GM23338 (cell line): ENCODE results near the gene HNRNPK. TPM values are rescaled to one million over a fixed set of nuclear protein-coding genes. Genes with fewer than 3 reads are reported as not detected.

Experiments used
- CREB1 ChIP-seq: fragments of 250-450 bp; sonication (Bioruptor Pico); IDR thresholded peaks from 2 replicates; pipeline ENCODE4 v1.5.0; 2020; ENCODE audit warnings: low read depth, mild to moderate bottlenecking, moderate library complexity
- CTCF ChIP-seq, 2 experiments: fragments of 200-600 bp in 1 of 2; sonication (generic) in 1 of 2; conservative IDR thresholded peaks; 2 replicates each; pipeline versions ENCODE4 v1.5.1 to v1.6.1; 2016 to 2017; ENCODE audit warnings: antibody characterized with exemption in 2 of 2, low read depth in 2 of 2, mild to moderate bottlenecking in 2 of 2, moderate library complexity in 1 of 2
- EZH2 ChIP-seq: fragments of 200-600 bp; sonication (generic); IDR thresholded peaks from one replicate; pipeline ENCODE4 v1.8.0; 2017; ENCODE audit warnings: antibody characterized with exemption, mild to moderate bottlenecking, low read depth; ENCODE audit not compliant: unreplicated experiment
- EZH2phosphoT487 ChIP-seq: fragments of 200-600 bp; sonication (generic); IDR thresholded peaks from one replicate; pipeline ENCODE4 v1.8.1; 2018; ENCODE audit warnings: antibody characterized with exemption; ENCODE audit not compliant: unreplicated experiment
- JUNB ChIP-seq: IDR thresholded peaks from one replicate; pipeline ENCODE4 v1.6.1; 2016; ENCODE audit warnings: antibody characterized with exemption; ENCODE audit not compliant: unreplicated experiment
- NANOG ChIP-seq: IDR thresholded peaks from 2 replicates; pipeline ENCODE4 v1.6.1; 2016; ENCODE audit warnings: antibody characterized with exemption, borderline replicate concordance
- POLR2AphosphoS5 ChIP-seq: IDR thresholded peaks from 2 replicates; pipeline ENCODE4 v1.6.1; 2016; ENCODE audit warnings: antibody characterized with exemption, low read depth
- REST ChIP-seq: IDR thresholded peaks from one replicate; pipeline ENCODE4 v1.6.1; 2018; ENCODE audit warnings: antibody characterized with exemption; ENCODE audit not compliant: unreplicated experiment
- STAT1 ChIP-seq: IDR thresholded peaks from one replicate; pipeline ENCODE4 v1.6.1; 2016; ENCODE audit warnings: antibody characterized with exemption; ENCODE audit not compliant: unreplicated experiment
- ZNF331 ChIP-seq: fragments of 250-450 bp; sonication (Bioruptor Pico); IDR thresholded peaks from 2 replicates; pipeline ENCODE4 v1.5.0; 2020; ENCODE audit warnings: low read depth, mild to moderate bottlenecking, moderate library complexity
- ZNF462 ChIP-seq: fragments of 250-450 bp; sonication (Bioruptor Pico); IDR thresholded peaks from 2 replicates; pipeline ENCODE4 v1.5.0; 2020; ENCODE audit warnings: mild to moderate bottlenecking, moderate library complexity
- polyA plus RNA-seq: library from polyadenylated mRNA; unstranded; fragments of >200 nt; fragmentation: Nextera tagmentation; extraction: Ambion mirVana; gene quantifications from 2 replicates; pipeline ENCODE4 v1.2.1, GENCODE V29; 2016
- total RNA-seq: library from RNA; depleted of rRNA; stranded (reverse); fragments of >200 nt; shearing (Covaris generic); gene quantifications from 2 replicates; pipeline ENCODE4 v1.2.3, GENCODE V29; 2014

HNRNPK gene
- total and polyA plus RNA-seq, 2 experiments from 2014 or later, result 417 to 1,083 TPM

- no peak for TF ChIP-seq ZNF462 (CRISPR knock-in tag)
- TF ChIP-seq ZNF331 (CRISPR knock-in tag), result no peak
- TF ChIP-seq JUNB, result no peak
- no peak for TF ChIP-seq EZH2phosphoT487
- no peak for TF ChIP-seq EZH2
- TF ChIP-seq NANOG, result no peak
- TF ChIP-seq STAT1, result no peak
- no peak for TF ChIP-seq REST
- TF ChIP-seq CREB1 (CRISPR knock-in tag), result no peak
- no peak for TF ChIP-seq CTCF (conservative IDR thresholded peaks at IDR 0.05; ENCODE audit: low read depth in 2 of 2)
- no peak for TF ChIP-seq POLR2AphosphoS5
These were observed 21.6 kb upstream of the HNRNPK start (continued) for GRCh38 chr9:84001621-84002020.
